GM12874 (cell line): ENCODE results near the gene HSPA1L.

Experiments
- CTCF ChIP-seq: IDR thresholded peaks from 2 replicates; pipeline ENCODE4 v1.5.1; 2011; ENCODE audit warnings: low read depth, mild to moderate bottlenecking, control low read depth, low read length, moderate library complexity; ENCODE audit not compliant: insufficient read depth

Gene HSPA1L

GRCh38 chr6:31858707-31859106 lies 43.6 kb upstream of the HSPA1L start:
- TF ChIP-seq CTCF, result no peak

GRCh38 chr6:31851485-31851832 lies 36.4 kb upstream of the HSPA1L start:
- no peak for TF ChIP-seq CTCF

- TF ChIP-seq CTCF, result no peak
Measured at GRCh38 chr6:31850765-31851484, 35.8 kb upstream of the HSPA1L start.

GRCh38 chr6:31847276-31847978 lies 32.3 kb upstream of the HSPA1L start:
- TF ChIP-seq CTCF, result no peak

- TF ChIP-seq CTCF, result no peak
Measured at GRCh38 chr6:31844507-31844906, 29.4 kb upstream of the HSPA1L start.

GRCh38 chr6:31842053-31842452 lies 27.0 kb upstream of the HSPA1L start:
- no peak for TF ChIP-seq CTCF

- TF ChIP-seq CTCF, result no peak
Measured at GRCh38 chr6:31838968-31839367, 23.9 kb upstream of the HSPA1L start.
